ENCODE data around the gene TBC1D9.

GRCh38 chr4:140615451-140615850 lies 140.7 kb downstream of the TBC1D9 start:
- no peak for TF ChIP-seq CTCF (IDR thresholded peaks at IDR 0.05; ENCODE audit: insufficient read depth, low read length, poor library complexity, severe bottlenecking)
- TF ChIP-seq EZH2phosphoT487 (conservative IDR thresholded peaks at IDR 0.05; ENCODE audit: low read length): no peak

Measured in SU-DHL-6 (cell line).